Smooth muscle cell (in vitro differentiated cells): ENCODE data around the gene NALCN. TPM values are rescaled to one million over a fixed set of nuclear protein-coding genes. Genes with fewer than 3 reads are reported as not detected.

Experiments
- DNase-seq: peaks from one replicate; lab custom pipeline; 2025; ENCODE audit not compliant: unreplicated experiment; lab: John Stamatoyannopoulos, UW
- H2AFZ ChIP-seq: fragments of 200-600 bp; sonication (generic); 2 replicates; pipeline ENCODE4 v1.6.0; 2016; ENCODE audit warnings: antibody characterized with exemption, low read depth, mild to moderate bottlenecking
- H3F3A ChIP-seq: fragments of 200-600 bp; sonication (generic); 2 replicates; pipeline ENCODE4 v1.6.0; 2017; ENCODE audit warnings: antibody characterized with exemption, low read depth
- H3K27ac ChIP-seq: fragments of 200-600 bp; sonication (generic); 2 replicates; pipeline ENCODE4 v1.5.1; 2016; ENCODE audit warnings: low read depth, mild to moderate bottlenecking
- H3K27me3 ChIP-seq: fragments of 200-600 bp; sonication (generic); 2 replicates; pipeline ENCODE4 v1.6.1; 2016; ENCODE audit warnings: low read depth, mild to moderate bottlenecking
- H3K36me3 ChIP-seq: fragments of 200-600 bp; sonication (generic); 2 replicates; pipeline ENCODE4 v1.5.1; 2016; ENCODE audit warnings: low read depth
- H3K4me1 ChIP-seq: fragments of 200-600 bp; sonication (generic); 2 replicates; pipeline ENCODE4 v1.5.1; 2016; ENCODE audit warnings: low read depth
- H3K4me2 ChIP-seq: fragments of 200-600 bp; sonication (generic); 2 replicates; pipeline ENCODE4 v1.6.0; 2016; ENCODE audit warnings: mild to moderate bottlenecking
- H3K4me3 ChIP-seq: fragments of 200-600 bp; sonication (generic); 2 replicates; pipeline ENCODE4 v1.5.1; 2016; ENCODE audit warnings: mild to moderate bottlenecking
- H3K79me2 ChIP-seq: fragments of 200-600 bp; sonication (generic); 2 replicates; pipeline ENCODE4 v1.6.0; 2016; ENCODE audit warnings: low read depth, mild to moderate bottlenecking
- H3K9ac ChIP-seq: fragments of 200-600 bp; sonication (generic); 2 replicates; pipeline ENCODE4 v1.6.0; 2016; ENCODE audit warnings: low read depth
- H3K9me3 ChIP-seq: fragments of 200-600 bp; sonication (generic); replicated peaks from 2 replicates; pipeline ENCODE4 v1.5.1; 2016; ENCODE audit warnings: low read depth
- H4K20me1 ChIP-seq: fragments of 200-600 bp; sonication (generic); 2 replicates; pipeline ENCODE4 v1.6.0; 2016; ENCODE audit warnings: low read depth
- WGBS: methylation state at CpG from one replicate; pipeline ENCODE4 v1.1.7; 2016; ENCODE audit warnings: low lambda C conversion rate; 5-methylcytosine and 5-hydroxymethylcytosine counted together
- polyA plus RNA-seq: library from polyadenylated mRNA; unstranded; fragments of >200 nt; fragmentation: Nextera tagmentation; extraction: Ambion mirVana; gene quantifications from 2 replicates; pipeline ENCODE4 v1.2.1, GENCODE V29; 2016
- total RNA-seq: library from RNA; depleted of rRNA; stranded (reverse); fragments of >200 nt; gene quantifications from 2 replicates; pipeline ENCODE4 v1.2.3, GENCODE V29; 2014
- TF ChIP-seq, protein P1 (sequence below): fragments of 200-600 bp; sonication (generic); IDR thresholded peaks from 2 replicates; pipeline ENCODE4 v1.5.1; 2017; ENCODE audit warnings: borderline replicate concordance, mild to moderate bottlenecking, antibody characterized with exemption; ENCODE audit not compliant: insufficient read depth, poor library complexity, severe bottlenecking

NALCN gene
- total and polyA plus RNA-seq, 2 experiments from 2014 or later, result 4.1 to 6.0 TPM

DNA sequence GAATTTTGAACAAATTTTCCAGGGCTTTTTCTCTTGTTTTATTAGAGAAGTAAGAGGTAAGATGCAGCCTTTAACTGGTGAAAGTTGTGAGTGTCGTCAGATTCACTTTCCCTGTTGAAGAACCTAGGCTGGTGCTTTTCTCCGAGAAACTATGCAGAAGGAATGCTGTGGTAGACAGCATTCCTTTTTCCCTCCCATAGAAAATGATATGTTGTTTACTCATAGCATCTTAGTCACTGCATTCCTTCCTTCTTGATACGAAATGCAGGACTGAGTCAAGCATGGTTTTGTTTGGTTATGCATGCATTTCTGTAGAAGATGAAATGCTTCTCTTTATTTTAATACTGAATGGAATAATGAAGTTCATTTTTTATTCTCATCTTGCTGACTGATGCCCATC lies 39.6 kb upstream of the NALCN start:
- Histone ChIP-seq H3F3A (peaks cover 5% of the 10 kb centered on the region), H3K27me3 (no peaks in the 10 kb centered on the region), H3K36me3 (no peaks in the 10 kb centered on the region), H4K20me1 (no peaks in the 10 kb centered on the region), H3K4me2 (peak overlapping the region; percentile 40), H3K4me1 (no peaks in the 10 kb centered on the region), H3K27ac (peak overlapping the region; percentile 75), H3K9me3 (no peaks in the 10 kb centered on the region), H3K79me2 (no peaks in the 10 kb centered on the region), H2AFZ (no peak overlapping the region), H3K9ac (no peak overlapping the region), H3K4me3 (no peak overlapping the region)
- TF ChIP-seq, protein P1, sequence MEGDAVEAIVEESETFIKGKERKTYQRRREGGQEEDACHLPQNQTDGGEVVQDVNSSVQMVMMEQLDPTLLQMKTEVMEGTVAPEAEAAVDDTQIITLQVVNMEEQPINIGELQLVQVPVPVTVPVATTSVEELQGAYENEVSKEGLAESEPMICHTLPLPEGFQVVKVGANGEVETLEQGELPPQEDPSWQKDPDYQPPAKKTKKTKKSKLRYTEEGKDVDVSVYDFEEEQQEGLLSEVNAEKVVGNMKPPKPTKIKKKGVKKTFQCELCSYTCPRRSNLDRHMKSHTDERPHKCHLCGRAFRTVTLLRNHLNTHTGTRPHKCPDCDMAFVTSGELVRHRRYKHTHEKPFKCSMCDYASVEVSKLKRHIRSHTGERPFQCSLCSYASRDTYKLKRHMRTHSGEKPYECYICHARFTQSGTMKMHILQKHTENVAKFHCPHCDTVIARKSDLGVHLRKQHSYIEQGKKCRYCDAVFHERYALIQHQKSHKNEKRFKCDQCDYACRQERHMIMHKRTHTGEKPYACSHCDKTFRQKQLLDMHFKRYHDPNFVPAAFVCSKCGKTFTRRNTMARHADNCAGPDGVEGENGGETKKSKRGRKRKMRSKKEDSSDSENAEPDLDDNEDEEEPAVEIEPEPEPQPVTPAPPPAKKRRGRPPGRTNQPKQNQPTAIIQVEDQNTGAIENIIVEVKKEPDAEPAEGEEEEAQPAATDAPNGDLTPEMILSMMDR, result no peak
- no peak for DNase-seq
- WGBS, result 1% methylated on average over 3 of the region's 3 CpGs

DNA sequence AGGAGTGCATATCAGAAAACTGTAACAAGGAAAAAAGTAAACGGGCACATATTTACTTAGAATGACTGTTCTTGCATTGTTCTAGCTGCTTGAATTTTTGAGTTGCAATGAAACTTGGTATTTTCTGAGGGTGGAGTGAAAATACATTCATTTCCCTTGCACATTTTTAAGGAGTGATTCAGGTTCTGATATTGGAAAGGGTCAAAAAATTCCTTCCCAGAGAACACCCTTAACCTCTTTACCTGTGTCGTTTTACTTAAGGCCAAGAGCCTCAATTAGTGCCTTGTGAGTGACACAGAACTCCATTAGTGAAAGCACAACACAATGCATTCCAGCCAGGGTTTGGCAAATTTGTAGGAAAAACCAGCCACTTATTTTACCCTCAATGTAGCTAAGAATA lies 38.5 kb upstream of the NALCN start:
- WGBS, result 51% methylated on average over 2 of the region's 2 CpGs
- H3K9ac ChIP-seq, result no peak overlapping the region
- H3K9me3 ChIP-seq, result no peaks in the 10 kb centered on the region
- H4K20me1 ChIP-seq, result no peaks in the 10 kb centered on the region
- H2AFZ ChIP-seq, result no peak overlapping the region
- DNase-seq, result no peak
- no peaks in the 10 kb centered on the region for H3K27me3 ChIP-seq
- H3K4me2 ChIP-seq, result peak overlapping the region; percentile 40
- no peak overlapping the region for H3K4me3 ChIP-seq
- H3K27ac ChIP-seq, result peak overlapping the region; percentile 75
- TF ChIP-seq, protein P1, result no peak
- no peaks in the 10 kb centered on the region for H3K36me3 ChIP-seq
- H3K79me2 ChIP-seq, result no peaks in the 10 kb centered on the region
- H3F3A ChIP-seq, result peaks cover 5% of the 10 kb centered on the region
- H3K4me1 ChIP-seq, result no peaks in the 10 kb centered on the region

DNA sequence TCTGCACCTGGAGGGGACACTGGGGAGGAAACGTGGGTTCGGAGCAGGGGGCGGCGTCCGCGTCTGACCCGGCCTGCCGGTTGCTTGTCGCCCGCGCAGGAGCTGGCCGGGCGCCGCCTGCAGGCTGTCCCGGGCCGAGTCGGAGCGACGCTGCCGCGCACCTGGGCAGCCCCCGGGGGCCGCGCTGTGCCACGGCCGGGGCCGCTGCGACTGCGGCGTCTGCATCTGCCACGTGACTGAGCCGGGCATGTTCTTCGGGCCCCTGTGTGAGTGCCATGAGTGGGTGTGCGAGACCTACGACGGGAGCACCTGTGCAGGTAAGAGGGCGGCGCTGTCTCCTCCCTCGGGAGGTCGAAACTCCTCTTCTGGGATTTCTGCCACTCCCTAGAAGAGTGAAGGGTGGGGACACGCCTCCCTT lies 37.5 kb upstream of the NALCN start:
- H3K4me2 ChIP-seq, result no peak overlapping the region
- no peak for DNase-seq
- no peak overlapping the region for H3K9ac ChIP-seq
- H4K20me1 ChIP-seq, result no peaks in the 10 kb centered on the region
- no peaks in the 10 kb centered on the region for H3K36me3 ChIP-seq
- H3K79me2 ChIP-seq, result no peaks in the 10 kb centered on the region
- H3K4me1 ChIP-seq, result no peaks in the 10 kb centered on the region
- 91% methylated on average over 41 of the region's 41 CpGs for WGBS
- H2AFZ ChIP-seq, result no peak overlapping the region
- no peak overlapping the region for H3K27ac ChIP-seq
- TF ChIP-seq, protein P1, result no peak
- H3K4me3 ChIP-seq, result no peak overlapping the region
- H3K27me3 ChIP-seq, result no peaks in the 10 kb centered on the region
- peaks cover 5% of the 10 kb centered on the region for H3F3A ChIP-seq
- no peaks in the 10 kb centered on the region for H3K9me3 ChIP-seq

DNA sequence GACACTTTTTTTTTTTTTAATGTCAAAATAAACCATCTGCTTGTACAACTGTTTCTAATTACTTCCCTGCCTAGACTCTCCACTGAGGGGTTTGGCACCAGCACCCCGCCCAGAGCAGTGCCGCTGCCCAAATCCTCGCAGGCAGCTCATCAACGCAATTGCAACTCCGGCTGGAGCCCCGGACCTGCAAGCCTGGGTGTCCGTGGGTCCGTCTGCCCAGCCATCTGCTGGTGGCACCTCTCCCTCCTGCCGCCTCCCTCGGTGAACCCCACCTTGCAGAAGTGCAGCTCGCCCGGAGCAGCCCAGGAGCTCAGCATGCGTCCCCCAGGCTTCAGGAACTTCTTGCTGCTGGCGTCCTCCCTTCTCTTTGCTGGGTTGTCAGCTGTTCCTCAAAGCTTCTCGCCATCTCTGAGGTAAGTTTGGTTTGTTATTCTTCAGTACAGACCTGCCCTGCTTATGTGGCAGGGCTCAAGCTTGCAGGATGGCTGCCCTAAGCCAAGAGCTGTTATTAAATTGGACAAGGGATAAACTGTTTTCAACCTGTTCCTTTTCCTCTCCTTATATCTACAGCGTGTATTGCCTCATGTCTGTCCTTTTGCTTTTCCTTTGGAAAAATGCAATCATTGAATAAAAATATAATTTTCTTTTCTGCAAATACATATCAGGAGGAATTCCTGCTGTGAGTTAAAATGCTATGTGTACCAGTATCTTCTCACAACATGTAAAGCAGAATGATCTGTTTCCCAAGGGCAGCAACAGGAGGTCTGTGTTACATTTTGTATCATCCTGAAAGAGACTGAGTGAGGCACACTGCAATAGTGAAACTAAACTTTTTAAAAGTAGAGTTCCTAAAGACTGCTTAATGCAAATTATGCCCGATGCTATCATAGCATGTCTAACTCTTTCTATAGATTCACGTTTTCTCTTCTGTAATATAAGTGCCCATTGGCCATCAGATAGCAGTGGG lies 36.5 kb upstream of the NALCN start, which contains the start of gene ITGBL1:
ITGBL1 (plus strand) TSS at position 157 of the 967 bp plus-strand sequence; CDS start at position 316, 159 bp downstream.
- Histone ChIP-seq H3K27me3 (no peaks in the 10 kb centered on the region), H3K4me2 (no peak within 1 kb of the TSS), H3K4me1 (no peaks in the 10 kb centered on the region), H2AFZ (no peak within 1 kb of the TSS), H4K20me1 (no peaks in the 10 kb centered on the region), H3K9me3 (no peaks in the 10 kb centered on the region), H3K9ac (no peak within 1 kb of the TSS), H3K36me3 (no peaks in the 10 kb centered on the region), H3K4me3 (no peak within 1 kb of the TSS), H3K27ac (no peak within 1 kb of the TSS), H3F3A (peaks cover 5% of the 10 kb centered on the region), H3K79me2 (no peaks in the 10 kb centered on the region)
- TF ChIP-seq, protein P1, result no peak
- no peak for DNase-seq
- 95% methylated on average over 18 of the region's 18 CpGs for WGBS
